ENCODE data around the gene CNPY4.
A peak's percentile ranks its signal among the peaks of the same experiment; 100 is the strongest.
"Not testable (repeated sequence)": the region's sequence is repeated elsewhere in the genome, so short reads cannot be mapped to it uniquely, and the experiment has no call there.

The CNPY4 gene

DNA sequence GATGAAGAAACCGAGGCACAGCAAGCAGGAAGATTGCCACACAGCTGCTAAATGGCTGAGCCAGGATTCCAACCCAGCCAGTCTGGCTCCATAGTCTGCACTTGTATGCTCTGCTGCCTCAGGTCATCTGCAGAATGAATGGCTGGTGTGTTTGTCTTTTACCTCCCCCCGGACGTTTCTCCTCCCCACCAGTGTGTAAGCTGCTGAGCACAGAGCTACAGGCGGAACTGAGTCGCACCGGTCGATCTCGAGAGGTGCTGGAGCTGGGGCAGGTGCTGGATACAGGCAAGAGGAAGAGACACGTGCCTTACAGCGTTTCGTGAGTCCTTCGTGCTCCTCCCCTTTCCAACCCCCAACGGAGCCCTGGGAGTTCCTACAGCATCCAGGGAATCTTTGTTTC, 2.6 kb downstream of the CNPY4 start:
- H3K4me3 Mint-ChIP-seq, result no peak overlapping the region
- H3K36me3 Mint-ChIP-seq (ENCODE audit: low read depth), result peaks cover 16% of the 10 kb centered on the region
- ATAC-seq (no peak), DNase-seq (no peak)
- peaks cover 55% of the 10 kb centered on the region for H3K4me1 Mint-ChIP-seq
- no peaks in the 10 kb centered on the region for H3K9me3 Mint-ChIP-seq
- H3K27me3 Mint-ChIP-seq, result no peaks in the 10 kb centered on the region
- no peak overlapping the region for H3K27ac Mint-ChIP-seq

DNA sequence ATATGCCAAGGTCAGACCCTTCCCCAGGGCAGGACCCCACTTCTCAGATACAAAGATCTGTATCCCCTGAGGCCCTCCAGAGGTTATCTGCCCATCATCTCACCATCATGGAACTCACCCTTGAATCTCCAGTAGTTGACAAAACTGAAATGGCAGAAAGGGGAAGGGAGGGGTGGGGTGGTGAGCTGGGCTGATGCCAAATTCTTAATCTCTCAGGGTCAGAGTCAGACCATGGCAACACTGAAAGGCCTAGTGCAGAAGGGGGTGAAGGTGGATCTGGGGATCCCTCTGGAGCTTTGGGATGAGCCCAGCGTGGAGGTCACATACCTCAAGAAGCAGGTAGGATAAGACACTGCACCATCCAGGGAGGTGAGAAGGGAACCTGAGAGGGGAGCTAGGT, 3.1 kb downstream of the CNPY4 start:
- Mint-ChIP-seq H3K27me3 (no peaks in the 10 kb centered on the region), H3K36me3 (ENCODE audit: low read depth) (peaks cover 16% of the 10 kb centered on the region), H3K27ac (no peak overlapping the region), H3K9me3 (no peaks in the 10 kb centered on the region), H3K4me1 (peaks cover 56% of the 10 kb centered on the region), H3K4me3 (no peak overlapping the region)
- no peak for ATAC-seq
- no peak for DNase-seq

DNA sequence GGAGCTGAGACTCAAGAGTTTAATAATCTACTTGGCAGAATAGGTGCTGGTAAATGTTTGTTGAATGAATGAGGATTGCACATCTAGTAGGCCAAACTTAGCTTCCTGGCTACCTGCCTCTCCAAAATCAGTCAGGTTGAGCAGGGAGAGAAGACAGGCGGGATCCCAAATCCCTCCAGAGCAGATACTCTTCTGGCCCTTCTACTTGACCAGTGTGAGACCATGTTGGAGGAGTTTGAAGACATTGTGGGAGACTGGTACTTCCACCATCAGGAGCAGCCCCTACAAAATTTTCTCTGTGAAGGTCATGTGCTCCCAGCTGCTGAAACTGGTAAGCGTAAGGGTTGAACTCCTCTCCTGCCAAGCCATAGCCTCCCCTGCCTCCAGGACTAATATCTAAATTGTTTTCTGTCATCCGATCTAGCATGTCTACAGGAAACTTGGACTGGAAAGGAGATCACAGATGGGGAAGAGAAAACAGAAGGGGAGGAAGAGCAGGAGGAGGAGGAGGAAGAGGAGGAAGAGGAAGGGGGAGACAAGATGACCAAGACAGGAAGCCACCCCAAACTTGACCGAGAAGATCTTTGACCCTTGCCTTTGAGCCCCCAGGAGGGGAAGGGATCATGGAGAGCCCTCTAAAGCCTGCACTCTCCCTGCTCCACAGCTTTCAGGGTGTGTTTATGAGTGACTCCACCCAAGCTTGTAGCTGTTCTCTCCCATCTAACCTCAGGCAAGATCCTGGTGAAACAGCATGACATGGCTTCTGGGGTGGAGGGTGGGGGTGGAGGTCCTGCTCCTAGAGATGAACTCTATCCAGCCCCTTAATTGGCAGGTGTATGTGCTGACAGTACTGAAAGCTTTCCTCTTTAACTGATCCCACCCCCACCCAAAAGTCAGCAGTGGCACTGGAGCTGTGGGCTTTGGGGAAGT, 5.1 kb downstream of the CNPY4 start:
- no peak for ATAC-seq
- Mint-ChIP-seq H3K36me3 (ENCODE audit: low read depth) (peaks cover 10% of the 10 kb centered on the region), H3K27me3 (no peaks in the 10 kb centered on the region), H3K4me1 (peaks cover 50% of the 10 kb centered on the region), H3K4me3 (no peak overlapping the region), H3K27ac (peak overlapping the region; percentile 56), H3K9me3 (no peaks in the 10 kb centered on the region)
- no peak for DNase-seq

DNA sequence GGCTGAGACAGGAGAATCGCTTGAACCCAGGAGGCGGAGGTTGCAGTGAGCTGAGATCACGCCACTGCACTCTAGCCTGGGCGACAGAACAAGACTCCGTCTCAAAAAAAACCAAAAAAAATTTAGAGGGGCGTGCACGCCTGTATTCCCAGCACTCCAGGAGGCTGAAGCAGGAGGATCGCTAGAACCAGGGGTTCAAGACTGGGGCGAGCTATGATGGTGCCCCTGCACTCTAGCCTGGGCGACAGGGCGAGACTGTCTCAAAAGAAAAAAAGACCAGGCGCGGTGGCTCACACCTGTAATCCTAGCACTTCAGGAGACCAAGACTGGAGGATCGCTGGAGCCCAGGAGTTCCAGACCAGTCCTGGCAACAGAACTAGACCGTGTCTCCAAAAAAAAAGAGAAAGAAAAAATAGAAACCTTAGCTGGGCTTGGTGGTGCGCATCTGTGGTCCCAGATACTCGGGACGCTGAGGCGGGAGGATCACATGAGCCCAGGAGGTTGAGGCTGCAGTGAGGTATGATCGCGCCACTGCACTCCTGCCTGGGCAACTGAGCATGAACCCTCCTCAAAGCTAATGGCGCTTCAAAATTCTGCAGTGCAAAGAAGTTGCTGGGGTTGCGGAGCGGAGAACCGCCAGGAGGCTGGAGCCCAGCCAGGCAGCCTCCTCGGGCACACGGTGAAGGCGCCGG, 7.0 kb downstream of the CNPY4 start:
- peak overlapping the region; percentile 99 for H3K4me3 Mint-ChIP-seq
- ATAC-seq, result peak; percentile 30
- no peak for DNase-seq
- no peaks in the 10 kb centered on the region for H3K27me3 Mint-ChIP-seq
- peaks cover 9% of the 10 kb centered on the region for H3K36me3 Mint-ChIP-seq (ENCODE audit: low read depth)
- H3K27ac Mint-ChIP-seq, result peak overlapping the region; percentile 99
- peaks cover 44% of the 10 kb centered on the region for H3K4me1 Mint-ChIP-seq
- no peaks in the 10 kb centered on the region for H3K9me3 Mint-ChIP-seq

DNA sequence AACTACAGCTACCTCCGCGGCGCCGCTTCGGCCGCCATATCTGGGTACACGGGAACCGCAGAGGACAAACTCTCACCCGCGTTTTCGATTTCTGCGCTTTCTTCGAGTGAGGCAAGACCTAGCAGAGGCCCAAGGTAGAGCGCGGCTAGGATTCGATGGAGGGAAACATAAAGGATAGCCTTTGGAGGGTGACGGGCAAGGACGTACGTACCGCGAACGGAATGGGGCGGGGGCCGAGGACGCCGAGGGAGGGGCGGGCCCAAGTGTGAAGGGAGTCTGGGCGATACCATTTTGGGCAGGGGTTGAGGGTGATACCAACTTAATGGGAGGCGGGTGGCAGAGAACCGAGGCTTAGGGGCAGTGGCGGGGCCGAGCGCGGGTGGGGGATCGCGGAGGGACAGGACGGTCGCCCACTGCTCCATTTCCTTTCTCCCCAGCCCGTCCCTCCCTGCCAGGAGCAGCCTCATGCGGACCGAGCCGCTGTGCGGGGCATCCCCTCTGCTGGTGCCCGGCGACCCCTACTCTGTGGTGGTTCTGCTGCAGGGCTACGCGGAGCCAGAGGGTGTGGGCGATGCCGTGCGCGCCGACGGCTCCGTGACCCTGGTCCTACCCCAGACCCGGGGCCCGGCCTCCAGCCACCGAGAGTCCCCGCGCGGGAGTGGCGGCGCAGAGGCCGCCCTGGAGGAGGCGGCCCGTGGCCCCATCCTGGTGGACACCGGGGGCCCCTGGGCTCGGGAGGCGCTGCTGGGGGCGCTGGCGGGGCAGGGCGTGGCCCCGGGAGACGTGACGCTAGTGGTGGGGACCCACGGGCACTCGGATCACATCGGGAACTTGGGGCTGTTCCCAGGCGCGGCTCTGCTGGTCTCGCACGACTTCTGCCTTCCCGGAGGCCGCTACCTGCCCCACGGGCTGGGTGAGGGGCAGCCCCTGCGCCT, 7.8 kb downstream of the CNPY4 start, which contains the start of gene MBLAC1:
TSS of gene MBLAC1 (plus strand) at position 37 of the 935 bp plus-strand sequence. CDS start at position 466, 429 bp downstream.
- ATAC-seq (peak; percentile 67), DNase-seq (peak; percentile 90)
- H3K36me3 Mint-ChIP-seq (ENCODE audit: low read depth), result peaks cover 9% of the 10 kb centered on the region
- peak within 1 kb of the TSS; percentile 99 for H3K27ac Mint-ChIP-seq
- H3K4me1 Mint-ChIP-seq, result peaks cover 43% of the 10 kb centered on the region
- H3K4me3 Mint-ChIP-seq, result peak within 1 kb of the TSS; percentile 99
- no peaks in the 10 kb centered on the region for H3K9me3 Mint-ChIP-seq
- H3K27me3 Mint-ChIP-seq, result no peaks in the 10 kb centered on the region

DNA sequence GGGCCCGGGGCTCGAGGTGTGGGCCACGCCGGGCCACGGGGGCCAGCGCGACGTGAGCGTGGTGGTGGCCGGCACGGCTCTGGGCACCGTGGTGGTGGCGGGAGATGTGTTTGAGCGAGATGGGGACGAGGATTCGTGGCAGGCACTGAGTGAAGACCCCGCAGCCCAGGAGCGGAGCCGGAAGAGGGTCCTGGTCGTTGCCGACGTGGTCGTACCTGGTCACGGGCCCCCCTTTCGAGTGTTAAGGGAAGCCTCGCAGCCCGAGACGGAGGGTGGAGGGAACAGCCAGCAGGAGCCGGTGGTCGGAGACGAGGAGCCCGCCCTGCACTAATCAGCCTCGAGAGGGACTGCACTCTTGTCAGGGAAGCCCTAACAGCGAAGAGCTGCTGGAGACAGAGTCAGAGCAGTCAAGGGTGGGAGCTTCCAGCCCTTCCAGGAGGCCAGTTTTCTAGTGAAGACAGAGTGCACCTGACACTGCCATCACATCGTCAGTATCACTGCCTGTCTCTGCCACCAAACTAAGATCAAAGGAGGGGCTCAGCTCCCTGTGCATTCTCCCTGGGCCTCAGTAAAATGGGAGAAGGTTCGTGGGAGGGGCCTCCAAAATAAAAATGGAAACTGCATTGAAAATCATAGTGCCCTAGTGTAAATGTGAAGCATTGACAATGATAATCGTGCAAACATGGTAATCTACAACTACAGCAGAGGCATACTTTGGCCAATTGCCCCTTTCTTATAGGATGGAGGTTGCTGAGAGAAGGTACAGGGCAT, 8.6 kb downstream of the CNPY4 start:
- Mint-ChIP-seq H3K4me3 (peak overlapping the region; percentile 99), H3K4me1 (peaks cover 48% of the 10 kb centered on the region), H3K27ac (no peak overlapping the region), H3K36me3 (ENCODE audit: low read depth) (peaks cover 5% of the 10 kb centered on the region), H3K27me3 (no peaks in the 10 kb centered on the region), H3K9me3 (no peaks in the 10 kb centered on the region)
- DNase-seq (peak; percentile 33), ATAC-seq (peak; percentile 18)

DNA sequence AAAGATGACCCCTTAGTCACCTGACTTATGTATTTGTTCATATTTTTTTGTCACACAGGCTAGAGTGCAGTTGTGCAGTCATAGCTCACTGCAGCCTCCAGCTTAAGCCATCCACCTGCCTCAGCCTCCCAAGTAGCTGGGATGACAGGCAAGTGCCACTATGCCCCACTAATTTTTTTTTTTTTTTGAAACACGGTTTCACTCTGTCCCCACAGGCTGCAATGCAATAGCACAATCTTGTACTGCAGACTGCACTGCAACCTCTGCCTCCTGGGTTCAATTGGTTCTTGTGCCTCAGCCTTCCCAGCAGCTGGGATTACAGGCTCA, 9.2 kb downstream of the CNPY4 start:
- no peak for DNase-seq
- ATAC-seq, result no peak
- H3K36me3 Mint-ChIP-seq (ENCODE audit: low read depth), result peaks cover 5% of the 10 kb centered on the region
- no peak overlapping the region for H3K27ac Mint-ChIP-seq
- no peaks in the 10 kb centered on the region for H3K27me3 Mint-ChIP-seq
- no peaks in the 10 kb centered on the region for H3K9me3 Mint-ChIP-seq
- peak overlapping the region; percentile 99 for H3K4me3 Mint-ChIP-seq
- H3K4me1 Mint-ChIP-seq, result peaks cover 48% of the 10 kb centered on the region

DNA sequence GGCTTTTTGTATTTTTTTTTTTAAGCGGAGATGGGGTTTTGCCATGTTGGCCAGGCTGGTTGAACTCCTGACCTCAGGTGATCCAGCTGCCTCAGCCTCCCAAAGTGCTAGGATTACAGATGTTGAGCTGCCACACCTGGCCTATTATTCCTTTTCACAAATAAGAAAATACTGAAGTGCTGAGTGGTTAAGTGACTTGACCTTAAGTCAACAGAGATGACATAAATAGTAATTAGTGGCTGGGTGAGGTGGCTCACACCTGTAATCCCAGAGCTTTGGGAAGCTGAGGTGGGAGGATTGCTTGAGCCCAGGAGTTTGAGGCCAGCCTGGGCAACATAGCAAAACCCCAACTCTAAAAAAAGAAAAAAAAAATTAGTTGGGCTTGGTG, 10.8 kb downstream of the CNPY4 start:
- ATAC-seq; DNase-seq; H3K27me3 Mint-ChIP-seq; H3K9me3 Mint-ChIP-seq; H3K36me3 Mint-ChIP-seq (ENCODE audit: low read depth); H3K4me3 Mint-ChIP-seq; H3K27ac Mint-ChIP-seq: not testable (repeated sequence)
- peaks cover 38% of the 10 kb centered on the region for H3K4me1 Mint-ChIP-seq

DNA sequence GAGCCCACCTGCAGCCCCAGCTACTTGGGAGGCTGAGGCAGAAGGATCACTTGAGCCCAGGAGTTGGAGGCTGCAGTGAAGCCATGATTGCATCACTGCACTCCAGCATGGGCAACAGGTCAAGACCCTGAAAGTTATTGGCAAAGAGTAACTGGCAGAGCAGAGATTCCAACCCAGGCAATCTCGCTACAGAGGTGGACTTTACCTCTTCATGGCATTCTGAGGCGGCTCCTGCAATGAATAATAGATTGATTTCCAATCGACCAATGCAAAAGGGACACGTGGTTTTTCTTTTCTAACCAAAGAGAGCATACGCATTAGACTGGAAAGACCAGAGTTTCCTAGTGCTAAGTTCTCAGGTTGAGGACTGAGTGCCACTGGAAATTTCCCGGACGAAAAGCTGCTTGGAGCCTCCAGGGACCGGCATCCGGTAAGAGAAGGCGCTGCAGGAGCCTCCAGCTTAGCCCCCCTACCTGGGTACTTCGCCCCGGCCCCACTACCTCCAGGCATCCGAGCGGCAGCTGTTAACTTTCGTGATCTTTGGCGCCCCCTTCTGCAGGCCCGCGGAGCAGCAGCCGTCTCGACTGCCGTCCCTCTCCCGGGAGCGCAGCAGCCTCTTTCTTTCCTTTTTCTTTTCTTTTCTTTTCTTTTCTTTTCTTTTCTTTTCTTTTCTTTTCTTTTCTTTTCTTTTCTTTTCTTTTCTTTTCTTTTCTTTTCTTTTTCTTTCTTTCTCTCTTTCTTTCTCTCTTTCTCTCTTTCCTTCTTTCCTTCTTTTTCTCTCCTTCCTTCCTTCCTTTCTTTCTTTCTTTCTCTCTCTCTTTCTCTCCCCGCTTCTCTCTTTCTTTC, 11.4 kb downstream of the CNPY4 start:
- Mint-ChIP-seq H3K4me1 (peaks cover 32% of the 10 kb centered on the region), H3K27ac (no peak overlapping the region), H3K27me3 (no peaks in the 10 kb centered on the region), H3K36me3 (ENCODE audit: low read depth) (peaks cover 4% of the 10 kb centered on the region), H3K4me3 (no peak overlapping the region), H3K9me3 (no peaks in the 10 kb centered on the region)
- ATAC-seq, result no peak
- peak; percentile 92 for DNase-seq

DNA sequence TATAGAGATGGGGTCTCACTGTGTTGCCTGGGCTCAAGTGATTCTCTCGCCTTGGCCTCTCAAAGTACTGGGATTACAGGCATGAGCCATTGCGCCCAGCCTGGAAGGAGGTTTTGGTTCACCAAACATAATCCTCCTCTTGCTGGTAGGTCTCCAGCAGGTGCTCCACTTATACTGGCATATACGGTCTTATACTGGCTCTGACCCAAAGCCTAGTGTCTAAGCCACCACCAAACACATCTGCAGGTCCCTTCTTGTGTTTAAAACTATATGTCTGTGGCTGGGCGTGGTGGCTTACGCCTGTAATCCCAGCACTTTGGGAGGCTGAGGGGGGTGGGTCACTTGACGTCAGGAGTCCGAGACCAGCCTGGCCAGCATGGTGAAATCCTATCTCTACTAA, 12.7 kb downstream of the CNPY4 start:
- peaks cover 21% of the 10 kb centered on the region for H3K4me1 Mint-ChIP-seq
- no peaks in the 10 kb centered on the region for H3K27me3 Mint-ChIP-seq
- DNase-seq, result no peak
- H3K9me3 Mint-ChIP-seq, result no peaks in the 10 kb centered on the region
- H3K27ac Mint-ChIP-seq, result no peak overlapping the region
- no peak overlapping the region for H3K4me3 Mint-ChIP-seq
- H3K36me3 Mint-ChIP-seq (ENCODE audit: low read depth), result no peaks in the 10 kb centered on the region
- no peak for ATAC-seq

DNA sequence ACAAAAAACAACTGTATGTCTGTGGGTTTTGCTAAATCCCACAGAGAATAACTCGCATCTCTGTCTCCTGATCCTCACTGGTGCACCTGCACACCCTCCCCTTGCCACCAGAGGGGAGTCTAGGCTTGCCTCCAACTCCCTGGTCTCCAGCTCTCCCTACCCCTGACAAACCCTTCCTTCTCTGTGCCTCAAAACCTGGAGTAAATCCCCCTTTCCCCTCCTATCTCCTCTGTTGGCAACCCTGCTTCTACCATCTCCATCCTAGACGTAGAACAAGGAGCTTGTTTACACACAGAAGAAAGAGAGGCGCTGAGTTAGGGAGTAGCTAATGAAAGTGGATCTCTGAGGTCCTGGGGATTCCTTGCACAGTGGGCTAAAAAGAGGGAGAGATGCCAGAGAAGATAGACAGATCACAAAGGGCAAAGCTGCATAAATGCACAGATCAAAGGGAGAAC, 13.3 kb downstream of the CNPY4 start:
- no peaks in the 10 kb centered on the region for H3K9me3 Mint-ChIP-seq
- no peak overlapping the region for H3K4me3 Mint-ChIP-seq
- H3K27me3 Mint-ChIP-seq, result no peaks in the 10 kb centered on the region
- H3K4me1 Mint-ChIP-seq, result peaks cover 22% of the 10 kb centered on the region
- peak; percentile 68 for DNase-seq
- peak; percentile 80 for ATAC-seq
- H3K36me3 Mint-ChIP-seq (ENCODE audit: low read depth), result no peaks in the 10 kb centered on the region
- H3K27ac Mint-ChIP-seq, result no peak overlapping the region

DNA sequence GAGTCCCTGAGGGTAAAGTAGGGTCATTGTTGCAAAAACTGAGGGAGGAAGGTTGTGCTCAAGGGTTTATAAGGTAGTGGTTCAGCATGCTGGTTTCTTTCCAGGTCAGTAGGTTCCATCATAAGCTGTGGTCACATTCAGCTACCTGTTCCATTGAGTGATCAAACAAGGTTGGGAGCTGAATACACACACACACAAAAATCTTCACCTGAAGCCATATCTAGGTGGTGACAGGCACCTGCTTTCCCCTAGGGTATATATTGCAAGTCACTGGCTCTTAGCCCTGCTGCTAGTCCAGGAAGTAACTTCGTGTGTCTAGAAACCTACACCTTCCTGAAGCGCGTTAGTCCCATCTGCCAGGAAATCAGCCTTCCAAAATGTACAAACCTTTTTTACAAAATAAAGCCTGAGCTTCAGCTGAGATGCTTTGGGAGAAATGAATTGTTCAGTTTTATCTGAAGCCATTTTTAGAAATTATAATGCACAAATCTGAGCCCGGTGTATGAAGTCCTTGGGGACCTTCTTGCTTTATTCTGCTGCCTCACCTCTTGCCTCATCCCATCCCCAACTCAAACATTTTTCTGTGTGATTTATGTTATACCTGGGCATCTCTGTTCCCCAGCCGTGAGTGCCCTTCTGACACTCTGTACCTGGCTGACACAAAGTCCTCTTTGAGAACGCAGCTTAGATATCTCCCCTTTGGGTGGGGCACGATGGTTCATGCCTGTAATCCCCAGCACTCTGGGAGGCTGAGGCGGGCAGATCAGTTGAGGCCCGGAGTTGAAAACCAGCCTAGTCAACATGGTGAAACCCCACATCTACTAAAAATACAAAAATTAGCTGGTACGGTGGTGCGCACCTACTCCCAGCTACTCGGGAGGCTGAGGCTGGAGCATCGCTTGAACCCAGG, 18.7 kb downstream of the CNPY4 start:
- Mint-ChIP-seq H3K4me3 (no peak overlapping the region), H3K27ac (peak overlapping the region; percentile 39)
- no peak for ATAC-seq

More for the DNA sequence above, 18.7 kb downstream of the CNPY4 start:
- H3K27me3 Mint-ChIP-seq, result no peaks in the 10 kb centered on the region
- DNase-seq, result no peak
- H3K9me3 Mint-ChIP-seq, result no peaks in the 10 kb centered on the region
- peaks cover 16% of the 10 kb centered on the region for H3K4me1 Mint-ChIP-seq
- H3K36me3 Mint-ChIP-seq (ENCODE audit: low read depth), result no peaks in the 10 kb centered on the region
